Body of pancreas (tissue), 4 donors: ENCODE measurements around the gene GPT2.

Source experiments
- POLR2A ChIP-seq, 3 donors: fragments of 450-650 bp; IDR thresholded peaks; one replicate each; pipeline ENCODE4 v1.6.1; 2016; ENCODE audit warnings: antibody characterized with exemption in 3 of 3, mild to moderate bottlenecking in 2 of 3
- TF ChIP-seq, protein P1 (sequence below), 7 experiments: fragments of 450-650 bp in 4 of 7; fragments of 200-600 bp in 3 of 7; sonication (generic) in 3 of 7; IDR thresholded peaks; one replicate each; pipeline ENCODE4 v1.5.1; 2016 to 2019; ENCODE audit warnings: antibody characterized with exemption in 7 of 7

GRCh38 chr16:46911650-46912049 lies 27.5 kb downstream of the GPT2 start:
- TF ChIP-seq, protein P1, sequence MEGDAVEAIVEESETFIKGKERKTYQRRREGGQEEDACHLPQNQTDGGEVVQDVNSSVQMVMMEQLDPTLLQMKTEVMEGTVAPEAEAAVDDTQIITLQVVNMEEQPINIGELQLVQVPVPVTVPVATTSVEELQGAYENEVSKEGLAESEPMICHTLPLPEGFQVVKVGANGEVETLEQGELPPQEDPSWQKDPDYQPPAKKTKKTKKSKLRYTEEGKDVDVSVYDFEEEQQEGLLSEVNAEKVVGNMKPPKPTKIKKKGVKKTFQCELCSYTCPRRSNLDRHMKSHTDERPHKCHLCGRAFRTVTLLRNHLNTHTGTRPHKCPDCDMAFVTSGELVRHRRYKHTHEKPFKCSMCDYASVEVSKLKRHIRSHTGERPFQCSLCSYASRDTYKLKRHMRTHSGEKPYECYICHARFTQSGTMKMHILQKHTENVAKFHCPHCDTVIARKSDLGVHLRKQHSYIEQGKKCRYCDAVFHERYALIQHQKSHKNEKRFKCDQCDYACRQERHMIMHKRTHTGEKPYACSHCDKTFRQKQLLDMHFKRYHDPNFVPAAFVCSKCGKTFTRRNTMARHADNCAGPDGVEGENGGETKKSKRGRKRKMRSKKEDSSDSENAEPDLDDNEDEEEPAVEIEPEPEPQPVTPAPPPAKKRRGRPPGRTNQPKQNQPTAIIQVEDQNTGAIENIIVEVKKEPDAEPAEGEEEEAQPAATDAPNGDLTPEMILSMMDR (IDR thresholded peaks at IDR 0.05), result no peak
- no peak for TF ChIP-seq POLR2A (IDR thresholded peaks at IDR 0.05)
